HG03025 (cell line): Measurements from ENCODE around the gene CCDC191.

ENCODE experiments used
- ATAC-seq: cut with Tn5 transposase; IDR thresholded peaks from one replicate; pipeline ENCODE4 v1.9.1; 2021; ENCODE audit warnings: mild to moderate bottlenecking, moderate library complexity; ENCODE audit not compliant: unreplicated experiment, low FRiP score

Gene CCDC191

GRCh38 chr3:114056130-114057010 is at the start of gene CCDC191, which contains the start of gene QTRT2:
Gene CCDC191, minus strand, starts transcription at chr3:114056526. Its CDS starts 60 bp downstream, at chr3:114056466.
Gene QTRT2, plus strand, starts transcription at chr3:114056737. Its CDS starts 8,521 bp downstream, at chr3:114065258.
- ATAC-seq = peak; percentile 98

- ATAC-seq = no peak
Observed at GRCh38 chr3:114104414-114104813, 48.1 kb upstream of the CCDC191 start.

GRCh38 chr3:114103858-114104257 is 47.5 kb upstream of the CCDC191 start:
- ATAC-seq = no peak

GRCh38 chr3:114103181-114103580 is 46.9 kb upstream of the CCDC191 start:
- ATAC-seq = no peak

GRCh38 chr3:114101101-114101500 is 44.8 kb upstream of the CCDC191 start:
- no peak for ATAC-seq

GRCh38 chr3:114095796-114096195 is 39.5 kb upstream of the CCDC191 start:
- no peak for ATAC-seq

- no peak for ATAC-seq
Observed at GRCh38 chr3:114093596-114093995, 37.3 kb upstream of the CCDC191 start.

- no peak for ATAC-seq
Observed at GRCh38 chr3:114093016-114093380, 36.7 kb upstream of the CCDC191 start.

- no peak for ATAC-seq
Observed at GRCh38 chr3:114092151-114093015, 36.1 kb upstream of the CCDC191 start.

- ATAC-seq = no peak
Observed at GRCh38 chr3:114089675-114090074, 33.3 kb upstream of the CCDC191 start.

- no peak for ATAC-seq
Observed at GRCh38 chr3:114086356-114086755, 30.0 kb upstream of the CCDC191 start.

GRCh38 chr3:114083112-114083511 is 26.8 kb upstream of the CCDC191 start:
- ATAC-seq = no peak

GRCh38 chr3:114081037-114081436 is 24.7 kb upstream of the CCDC191 start:
- ATAC-seq = no peak

GRCh38 chr3:114080201-114080600 is 23.9 kb upstream of the CCDC191 start:
- ATAC-seq = no peak

- no peak for ATAC-seq
Observed at GRCh38 chr3:114079761-114080160, 23.4 kb upstream of the CCDC191 start.

- no peak for ATAC-seq
Observed at GRCh38 chr3:114078126-114078525, 21.8 kb upstream of the CCDC191 start.

GRCh38 chr3:114076711-114077110 is 20.4 kb upstream of the CCDC191 start:
- no peak for ATAC-seq

- no peak for ATAC-seq
Observed at GRCh38 chr3:114071786-114072185, 15.5 kb upstream of the CCDC191 start.

GRCh38 chr3:114068336-114068735 is 12.0 kb upstream of the CCDC191 start:
- ATAC-seq = no peak

- no peak for ATAC-seq
Observed at GRCh38 chr3:114067804-114068203, 11.5 kb upstream of the CCDC191 start.

- ATAC-seq = no peak
Observed at GRCh38 chr3:114060906-114061655, 4.8 kb upstream of the CCDC191 start.
